Mesendoderm (in vitro differentiated cells): Measurements from ENCODE around the gene PTGDR2.

Experiments used
- DNase-seq: peaks from one replicate; pipeline ENCODE4 v3.0.0; 2013
- H2AK5ac ChIP-seq: 2 replicates; pipeline ENCODE4 v1.6.1; 2013; ENCODE audit warnings: low read length, inconsistent platforms
- H2BK120ac ChIP-seq: 2 replicates; pipeline ENCODE4 v1.6.1; 2013; ENCODE audit warnings: low read depth, mild to moderate bottlenecking, low read length, moderate library complexity, mixed read lengths
- H2BK15ac ChIP-seq: replicated peaks from 2 replicates; pipeline ENCODE4 v1.6.1; 2013; ENCODE audit warnings: low read depth, mild to moderate bottlenecking, moderate library complexity
- H2BK5ac ChIP-seq: 2 replicates; pipeline ENCODE4 v1.6.1; 2013; ENCODE audit warnings: low read length, inconsistent platforms
- H3K18ac ChIP-seq: 2 replicates; pipeline ENCODE4 v1.6.1; 2013; ENCODE audit warnings: mild to moderate bottlenecking, low read length, mixed read lengths
- H3K23ac ChIP-seq: one replicate; pipeline ENCODE4 v1.6.1; 2013; ENCODE audit warnings: low read length
- H3K27ac ChIP-seq: 2 replicates; pipeline ENCODE4 v1.5.1; 2013; ENCODE audit warnings: low read depth, mild to moderate bottlenecking, inconsistent platforms, low read length, moderate library complexity
- H3K27me3 ChIP-seq: 2 replicates; pipeline ENCODE4 v1.6.1; 2013; ENCODE audit warnings: low read length, control low read depth, mild to moderate bottlenecking, inconsistent platforms; ENCODE audit not compliant: insufficient read depth, poor library complexity
- H3K36me3 ChIP-seq: 2 replicates; pipeline ENCODE4 v1.6.1; 2013; ENCODE audit warnings: low read length, inconsistent platforms; ENCODE audit not compliant: control insufficient read depth, insufficient read depth
- H3K4ac ChIP-seq: one replicate; pipeline ENCODE4 v1.6.1; 2013; ENCODE audit warnings: low read depth, mild to moderate bottlenecking, low read length, moderate library complexity
- H3K4me1 ChIP-seq: 2 replicates; pipeline ENCODE4 v1.6.1; 2013; ENCODE audit warnings: low read depth, low read length, inconsistent platforms; ENCODE audit not compliant: control insufficient read depth
- H3K4me2 ChIP-seq: 2 replicates; pipeline ENCODE4 v1.6.1; 2013; ENCODE audit warnings: low read length
- H3K4me3 ChIP-seq: 2 replicates; pipeline ENCODE4 v1.5.1; 2013; ENCODE audit warnings: mild to moderate bottlenecking, low read length
- H3K56ac ChIP-seq: one replicate; pipeline ENCODE4 v1.6.1; 2013; ENCODE audit warnings: low read length
- H3K79me1 ChIP-seq: 2 replicates; pipeline ENCODE4 v1.6.1; 2013; ENCODE audit warnings: low read length, inconsistent platforms
- H3K79me2 ChIP-seq: 2 replicates; pipeline ENCODE4 v1.6.1; 2013; ENCODE audit warnings: mild to moderate bottlenecking, low read length; ENCODE audit not compliant: control insufficient read depth, insufficient read depth
- H3K9ac ChIP-seq: 2 replicates; pipeline ENCODE4 v1.6.1; 2013; ENCODE audit warnings: low read length, inconsistent platforms
- H4K5ac ChIP-seq: one replicate; pipeline ENCODE4 v1.6.1; 2013; ENCODE audit warnings: low read length
- H4K8ac ChIP-seq: one replicate; pipeline ENCODE4 v1.6.1; 2013; ENCODE audit warnings: low read depth, mild to moderate bottlenecking, control low read depth, low read length, moderate library complexity
- WGBS: extraction: QIAGEN DNeasy Blood & Tissue Kit; methylation state at CpG from one replicate; pipeline ENCODE4 v1.1.7; 2013; ENCODE audit warnings: low lambda C conversion rate, missing lambda C conversion rate; ENCODE audit not compliant: insufficient coverage; ENCODE audit errors: extremely low coverage; 5-methylcytosine and 5-hydroxymethylcytosine counted together

PTGDR2 gene

GRCh38 chr11:60858236-60858635 is 2.5 kb upstream of the PTGDR2 start:
- Histone ChIP-seq H3K4ac (no peak overlapping the region), H3K4me2 (no peak overlapping the region), H2BK120ac (no peak overlapping the region), H2BK15ac (no peak overlapping the region), H3K4me3 (no peak overlapping the region), H3K79me1 (no peaks in the 10 kb centered on the region), H3K36me3 (no peaks in the 10 kb centered on the region), H3K18ac (no peak overlapping the region), H2BK5ac (no peak overlapping the region), H3K27me3 (no peaks in the 10 kb centered on the region), H3K56ac (no peak overlapping the region), H3K23ac (no peak overlapping the region), H4K5ac (no peak overlapping the region), H3K27ac (no peak overlapping the region), H3K4me1 (no peaks in the 10 kb centered on the region), H3K9ac (no peak overlapping the region), H2AK5ac (no peak overlapping the region), H3K79me2 (no peaks in the 10 kb centered on the region), H4K8ac (no peak overlapping the region)
- no CpG with 5 or more reads among the region's 8 CpGs for WGBS
- no peak for DNase-seq

GRCh38 chr11:60857378-60858232 is 1.9 kb upstream of the PTGDR2 start:
- no CpG with 5 or more reads among the region's 5 CpGs for WGBS
- Histone ChIP-seq H4K8ac (no peak overlapping the region), H3K4me3 (no peak overlapping the region), H3K9ac (no peak overlapping the region), H3K36me3 (no peaks in the 10 kb centered on the region), H3K79me1 (no peaks in the 10 kb centered on the region), H4K5ac (no peak overlapping the region), H2BK5ac (no peak overlapping the region), H3K27ac (no peak overlapping the region), H3K4me2 (no peak overlapping the region), H3K23ac (no peak overlapping the region), H3K79me2 (no peaks in the 10 kb centered on the region), H3K18ac (no peak overlapping the region), H2AK5ac (no peak overlapping the region), H3K27me3 (no peaks in the 10 kb centered on the region), H2BK120ac (no peak overlapping the region), H3K56ac (no peak overlapping the region), H2BK15ac (no peak overlapping the region), H3K4me1 (no peaks in the 10 kb centered on the region), H3K4ac (no peak overlapping the region)
- no peak for DNase-seq

- DNase-seq = no peak
- H3K18ac ChIP-seq = no peak overlapping the region
- no peaks in the 10 kb centered on the region for H3K4me1 ChIP-seq
- no peaks in the 10 kb centered on the region for H3K27me3 ChIP-seq
- no peak overlapping the region for H4K8ac ChIP-seq
- H4K5ac ChIP-seq = no peak overlapping the region
- no peak overlapping the region for H3K9ac ChIP-seq
- no peak overlapping the region for H3K56ac ChIP-seq
- H2AK5ac ChIP-seq = no peak overlapping the region
- no peak overlapping the region for H3K4me2 ChIP-seq
- no peak overlapping the region for H3K4me3 ChIP-seq
- WGBS = no CpG with 5 or more reads among the region's 8 CpGs
- H2BK120ac ChIP-seq = no peak overlapping the region
- H3K4ac ChIP-seq = no peak overlapping the region
- peaks cover 6% of the 10 kb centered on the region for H3K36me3 ChIP-seq
- H3K79me1 ChIP-seq = no peaks in the 10 kb centered on the region
- no peak overlapping the region for H2BK15ac ChIP-seq
- no peak overlapping the region for H2BK5ac ChIP-seq
- H3K79me2 ChIP-seq = no peaks in the 10 kb centered on the region
- no peak overlapping the region for H3K23ac ChIP-seq
- no peak overlapping the region for H3K27ac ChIP-seq
Observed at GRCh38 chr11:60854847-60855725, 664 bp downstream of the PTGDR2 start.

- Histone ChIP-seq H3K27ac (no peak overlapping the region), H2AK5ac (no peak overlapping the region), H3K9ac (no peak overlapping the region), H2BK5ac (no peak overlapping the region), H3K4me3 (no peak overlapping the region), H3K36me3 (peaks cover 6% of the 10 kb centered on the region), H2BK15ac (no peak overlapping the region), H4K8ac (no peak overlapping the region), H3K4ac (no peak overlapping the region), H3K79me2 (no peaks in the 10 kb centered on the region), H2BK120ac (no peak overlapping the region), H3K4me2 (no peak overlapping the region), H4K5ac (no peak overlapping the region), H3K23ac (no peak overlapping the region), H3K56ac (no peak overlapping the region), H3K79me1 (no peaks in the 10 kb centered on the region), H3K18ac (no peak overlapping the region), H3K4me1 (no peaks in the 10 kb centered on the region), H3K27me3 (no peaks in the 10 kb centered on the region)
- no peak for DNase-seq
- WGBS = no CpG with 5 or more reads among the region's 8 CpGs
Observed at GRCh38 chr11:60854140-60854846, 1.5 kb downstream of the PTGDR2 start.

- H3K79me1 ChIP-seq = no peaks in the 10 kb centered on the region
- no peak overlapping the region for H2BK5ac ChIP-seq
- H3K4me3 ChIP-seq = no peak overlapping the region
- no peak overlapping the region for H2BK120ac ChIP-seq
- H3K23ac ChIP-seq = no peak overlapping the region
- H2BK15ac ChIP-seq = no peak overlapping the region
- H3K9ac ChIP-seq = no peak overlapping the region
- no peaks in the 10 kb centered on the region for H3K4me1 ChIP-seq
- H3K4ac ChIP-seq = no peak overlapping the region
- H3K27me3 ChIP-seq = no peaks in the 10 kb centered on the region
- no peak for DNase-seq
- no peak overlapping the region for H3K18ac ChIP-seq
- no peak overlapping the region for H3K4me2 ChIP-seq
- H4K8ac ChIP-seq = no peak overlapping the region
- no CpG with 5 or more reads among the region's 68 CpGs for WGBS
- no peak overlapping the region for H3K27ac ChIP-seq
- H3K36me3 ChIP-seq = peaks cover 8% of the 10 kb centered on the region
- H4K5ac ChIP-seq = no peak overlapping the region
- no peaks in the 10 kb centered on the region for H3K79me2 ChIP-seq
- no peak overlapping the region for H3K56ac ChIP-seq
- H2AK5ac ChIP-seq = no peak overlapping the region
Observed at GRCh38 chr11:60852982-60853950, 2.5 kb downstream of the PTGDR2 start.
